WTC11 (cell line): ENCODE results near the gene GABRR3.

Experiments
- ATF3 ChIP-seq: sonication (generic); formaldehyde crosslinking; conservative IDR thresholded peaks from 2 replicates; pipeline ENCODE4 v1.8.1; 2022; ENCODE audit warnings: mild to moderate bottlenecking, missing genetic modification reagents
- CTCF ChIP-seq: fragments of 200-600 bp; IDR thresholded peaks from 2 replicates; pipeline ENCODE4 v1.8.0; 2022; ENCODE audit warnings: antibody characterized with exemption
- JUN ChIP-seq: sonication (generic); formaldehyde crosslinking; IDR thresholded peaks from 2 replicates; pipeline ENCODE4 v1.8.0; 2023; ENCODE audit warnings: mild to moderate bottlenecking, missing genetic modification reagents
- TP53 ChIP-seq: sonication (generic); formaldehyde crosslinking; IDR thresholded peaks from 2 replicates; pipeline ENCODE4 v1.8.1; 2023; ENCODE audit warnings: mild to moderate bottlenecking, missing genetic modification reagents
- ZNF281 ChIP-seq: sonication (generic); formaldehyde crosslinking; IDR thresholded peaks from 2 replicates; pipeline ENCODE4 v1.8.0; 2023; ENCODE audit warnings: mild to moderate bottlenecking, missing genetic modification reagents
- TF ChIP-seq, protein P1 (sequence below): sonication (generic); formaldehyde crosslinking; IDR thresholded peaks from 2 replicates; pipeline ENCODE4 v1.8.1; 2022; ENCODE audit warnings: low read depth, missing genetic modification reagents, borderline replicate concordance

- TF ChIP-seq JUN (CRISPR knock-in tag) (no peak), TP53 (CRISPR knock-in tag) (no peak), CTCF (no peak), ATF3 (CRISPR knock-in tag) (no peak), ZNF281 (no peak)
- TF ChIP-seq, protein P1, sequence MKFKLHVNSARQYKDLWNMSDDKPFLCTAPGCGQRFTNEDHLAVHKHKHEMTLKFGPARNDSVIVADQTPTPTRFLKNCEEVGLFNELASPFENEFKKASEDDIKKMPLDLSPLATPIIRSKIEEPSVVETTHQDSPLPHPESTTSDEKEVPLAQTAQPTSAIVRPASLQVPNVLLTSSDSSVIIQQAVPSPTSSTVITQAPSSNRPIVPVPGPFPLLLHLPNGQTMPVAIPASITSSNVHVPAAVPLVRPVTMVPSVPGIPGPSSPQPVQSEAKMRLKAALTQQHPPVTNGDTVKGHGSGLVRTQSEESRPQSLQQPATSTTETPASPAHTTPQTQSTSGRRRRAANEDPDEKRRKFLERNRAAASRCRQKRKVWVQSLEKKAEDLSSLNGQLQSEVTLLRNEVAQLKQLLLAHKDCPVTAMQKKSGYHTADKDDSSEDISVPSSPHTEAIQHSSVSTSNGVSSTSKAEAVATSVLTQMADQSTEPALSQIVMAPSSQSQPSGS (CRISPR knock-in tag): no peak
Observed at GRCh38 chr3:97975466-97975865, 59.6 kb downstream of the GABRR3 start.
